Measurements from ENCODE around the gene DSCAML1.

Gene DSCAML1

GRCh38 chr11:117805045-117805444 is 8.0 kb upstream of the DSCAML1 start:
- H3K4me1 ChIP-seq (ENCODE audit: control insufficient read depth, insufficient read depth, low read length) = peaks cover 14% of the 10 kb centered on the region; the same call in 1 of the 2 replicates
- no peak overlapping the region for H3K4me3 ChIP-seq (ENCODE audit: low read depth, low read length)
- peaks cover 20% of the 10 kb centered on the region; the same call in 1 of the 2 replicates for H3K27me3 ChIP-seq (ENCODE audit: control insufficient read depth, insufficient read depth, low read length)
- no peak overlapping the region for H3K27ac ChIP-seq (ENCODE audit: low read depth, low read length)
- no peaks in the 10 kb centered on the region for H3K36me3 ChIP-seq (ENCODE audit: control insufficient read depth, insufficient read depth, low read length)
- no peak overlapping the region for H3K9ac ChIP-seq (ENCODE audit: low read length)
- H3K9me3 ChIP-seq (ENCODE audit: control insufficient read depth, insufficient read depth, low read depth, low read length) = no peaks in the 10 kb centered on the region

GRCh38 chr11:117803896-117804295 is 6.9 kb upstream of the DSCAML1 start:
- H3K9me3 ChIP-seq (ENCODE audit: control insufficient read depth, insufficient read depth, low read depth, low read length) = no peaks in the 10 kb centered on the region
- H3K9ac ChIP-seq (ENCODE audit: low read length) = no peak overlapping the region
- peaks cover 4% of the 10 kb centered on the region; the same call in 1 of the 2 replicates for H3K4me1 ChIP-seq (ENCODE audit: control insufficient read depth, insufficient read depth, low read length)
- no peak overlapping the region for H3K4me3 ChIP-seq (ENCODE audit: low read depth, low read length)
- peaks cover 32% of the 10 kb centered on the region for H3K27me3 ChIP-seq (ENCODE audit: control insufficient read depth, insufficient read depth, low read length)
- H3K27ac ChIP-seq (ENCODE audit: low read depth, low read length) = no peak overlapping the region
- no peaks in the 10 kb centered on the region for H3K36me3 ChIP-seq (ENCODE audit: control insufficient read depth, insufficient read depth, low read length)

GRCh38 chr11:117799634-117800033 is 2.6 kb upstream of the DSCAML1 start:
- Histone ChIP-seq H3K27me3 (ENCODE audit: control insufficient read depth, insufficient read depth, low read length) (peaks cover 67% of the 10 kb centered on the region), H3K9me3 (ENCODE audit: control insufficient read depth, insufficient read depth, low read depth, low read length) (no peaks in the 10 kb centered on the region), H3K9ac (ENCODE audit: low read length) (no peak overlapping the region)

GRCh38 chr11:117796456-117796871 is 552 bp downstream of the DSCAML1 start:
- Histone ChIP-seq H3K9ac (ENCODE audit: low read length) (no peak overlapping the region), H3K36me3 (ENCODE audit: control insufficient read depth, insufficient read depth, low read length) (no peaks in the 10 kb centered on the region), H3K4me3 (ENCODE audit: low read depth, low read length) (peak overlapping the region; percentile 67), H3K27me3 (ENCODE audit: control insufficient read depth, insufficient read depth, low read length) (peaks cover 87% of the 10 kb centered on the region), H3K9me3 (ENCODE audit: control insufficient read depth, insufficient read depth, low read depth, low read length) (no peaks in the 10 kb centered on the region), H3K27ac (ENCODE audit: low read depth, low read length) (no peak overlapping the region), H3K4me1 (ENCODE audit: control insufficient read depth, insufficient read depth, low read length) (peaks cover 9% of the 10 kb centered on the region)

More at GRCh38 chr11:117799634-117800033, 2.6 kb upstream of the DSCAML1 start:
- Histone ChIP-seq H3K4me1 (ENCODE audit: control insufficient read depth, insufficient read depth, low read length) (peaks cover 9% of the 10 kb centered on the region), H3K4me3 (ENCODE audit: low read depth, low read length) (no peak overlapping the region), H3K27ac (ENCODE audit: low read depth, low read length) (no peak overlapping the region), H3K36me3 (ENCODE audit: control insufficient read depth, insufficient read depth, low read length) (no peaks in the 10 kb centered on the region)

GRCh38 chr11:117795638-117796455 is 1.2 kb downstream of the DSCAML1 start:
- peak overlapping the region; percentile 67 for H3K4me3 ChIP-seq (ENCODE audit: low read depth, low read length)
- no peak overlapping the region for H3K9ac ChIP-seq (ENCODE audit: low read length)
- no peaks in the 10 kb centered on the region for H3K36me3 ChIP-seq (ENCODE audit: control insufficient read depth, insufficient read depth, low read length)
- peaks cover 9% of the 10 kb centered on the region for H3K4me1 ChIP-seq (ENCODE audit: control insufficient read depth, insufficient read depth, low read length)
- H3K9me3 ChIP-seq (ENCODE audit: control insufficient read depth, insufficient read depth, low read depth, low read length) = no peaks in the 10 kb centered on the region
- H3K27ac ChIP-seq (ENCODE audit: low read depth, low read length) = no peak overlapping the region
- peaks cover 93% of the 10 kb centered on the region for H3K27me3 ChIP-seq (ENCODE audit: control insufficient read depth, insufficient read depth, low read length)

- Histone ChIP-seq H3K9me3 (ENCODE audit: control insufficient read depth, insufficient read depth, low read depth, low read length) (no peaks in the 10 kb centered on the region), H3K4me1 (ENCODE audit: control insufficient read depth, insufficient read depth, low read length) (peaks cover 9% of the 10 kb centered on the region), H3K27ac (ENCODE audit: low read depth, low read length) (no peak overlapping the region), H3K4me3 (ENCODE audit: low read depth, low read length) (peak overlapping the region; percentile 67), H3K9ac (ENCODE audit: low read length) (no peak overlapping the region), H3K27me3 (ENCODE audit: control insufficient read depth, insufficient read depth, low read length) (peaks cover 97% of the 10 kb centered on the region), H3K36me3 (ENCODE audit: control insufficient read depth, insufficient read depth, low read length) (no peaks in the 10 kb centered on the region)
Measured at GRCh38 chr11:117794772-117795629, 2.0 kb downstream of the DSCAML1 start.

- Histone ChIP-seq H3K27me3 (ENCODE audit: control insufficient read depth, insufficient read depth, low read length) (peaks cover 96% of the 10 kb centered on the region), H3K4me1 (ENCODE audit: control insufficient read depth, insufficient read depth, low read length) (peaks cover 9% of the 10 kb centered on the region), H3K4me3 (ENCODE audit: low read depth, low read length) (no peak overlapping the region), H3K9ac (ENCODE audit: low read length) (no peak overlapping the region), H3K9me3 (ENCODE audit: control insufficient read depth, insufficient read depth, low read depth, low read length) (no peaks in the 10 kb centered on the region), H3K27ac (ENCODE audit: low read depth, low read length) (no peak overlapping the region), H3K36me3 (ENCODE audit: control insufficient read depth, insufficient read depth, low read length) (no peaks in the 10 kb centered on the region)
Measured at GRCh38 chr11:117794135-117794534, 2.9 kb downstream of the DSCAML1 start.

- H3K9me3 ChIP-seq (ENCODE audit: control insufficient read depth, insufficient read depth, low read depth, low read length) = no peaks in the 10 kb centered on the region
- H3K27ac ChIP-seq (ENCODE audit: low read depth, low read length) = no peak overlapping the region
- peaks cover 9% of the 10 kb centered on the region for H3K4me1 ChIP-seq (ENCODE audit: control insufficient read depth, insufficient read depth, low read length)
- H3K9ac ChIP-seq (ENCODE audit: low read length) = no peak overlapping the region
- no peaks in the 10 kb centered on the region for H3K36me3 ChIP-seq (ENCODE audit: control insufficient read depth, insufficient read depth, low read length)
- peaks cover 90% of the 10 kb centered on the region for H3K27me3 ChIP-seq (ENCODE audit: control insufficient read depth, insufficient read depth, low read length)
- no peak overlapping the region for H3K4me3 ChIP-seq (ENCODE audit: low read depth, low read length)
Measured at GRCh38 chr11:117793583-117793982, 3.4 kb downstream of the DSCAML1 start.

- Histone ChIP-seq H3K36me3 (ENCODE audit: control insufficient read depth, insufficient read depth, low read length) (no peaks in the 10 kb centered on the region), H3K27me3 (ENCODE audit: control insufficient read depth, insufficient read depth, low read length) (peaks cover 84% of the 10 kb centered on the region), H3K4me1 (ENCODE audit: control insufficient read depth, insufficient read depth, low read length) (peaks cover 9% of the 10 kb centered on the region), H3K9ac (ENCODE audit: low read length) (no peak overlapping the region), H3K9me3 (ENCODE audit: control insufficient read depth, insufficient read depth, low read depth, low read length) (no peaks in the 10 kb centered on the region), H3K27ac (ENCODE audit: low read depth, low read length) (no peak overlapping the region), H3K4me3 (ENCODE audit: low read depth, low read length) (no peak overlapping the region)
Measured at GRCh38 chr11:117792992-117793391, 4.0 kb downstream of the DSCAML1 start.

GRCh38 chr11:117792241-117792640 is 4.8 kb downstream of the DSCAML1 start:
- Histone ChIP-seq H3K27me3 (ENCODE audit: control insufficient read depth, insufficient read depth, low read length) (peaks cover 77% of the 10 kb centered on the region), H3K27ac (ENCODE audit: low read depth, low read length) (no peak overlapping the region), H3K9me3 (ENCODE audit: control insufficient read depth, insufficient read depth, low read depth, low read length) (no peaks in the 10 kb centered on the region), H3K4me1 (ENCODE audit: control insufficient read depth, insufficient read depth, low read length) (peaks cover 9% of the 10 kb centered on the region), H3K9ac (ENCODE audit: low read length) (no peak overlapping the region), H3K36me3 (ENCODE audit: control insufficient read depth, insufficient read depth, low read length) (no peaks in the 10 kb centered on the region), H3K4me3 (ENCODE audit: low read depth, low read length) (no peak overlapping the region)

GRCh38 chr11:117790279-117790678 is 6.7 kb downstream of the DSCAML1 start:
- Histone ChIP-seq H3K4me3 (ENCODE audit: low read depth, low read length) (no peak overlapping the region), H3K9me3 (ENCODE audit: control insufficient read depth, insufficient read depth, low read depth, low read length) (no peaks in the 10 kb centered on the region), H3K27ac (ENCODE audit: low read depth, low read length) (no peak overlapping the region), H3K27me3 (ENCODE audit: control insufficient read depth, insufficient read depth, low read length) (peaks cover 73% of the 10 kb centered on the region), H3K4me1 (ENCODE audit: control insufficient read depth, insufficient read depth, low read length) (peaks cover under 1% of the 10 kb centered on the region; the same call in 1 of the 2 replicates), H3K36me3 (ENCODE audit: control insufficient read depth, insufficient read depth, low read length) (no peaks in the 10 kb centered on the region), H3K9ac (ENCODE audit: low read length) (no peak overlapping the region)

Data from HUES6 (cell line).